Spleen (tissue), 11 donors: ENCODE measurements around the gene TTC23. TPM values are rescaled to one million over a fixed set of nuclear protein-coding genes. Genes with fewer than 3 reads are reported as not detected.

Source experiments
- DNase-seq: peaks from one replicate; pipeline ENCODE4 v3.0.0-alpha.2; 2020
- H3K27ac ChIP-seq, 8 donors: fragments of 200-600 bp; sonication (generic) in 7 of 8; 1 replicate in 4 of 8; 2 replicates in 4 of 8; pipeline versions ENCODE4 v1.5.0 to v1.8.0; 2016 to 2021; ENCODE audit warnings: inconsistent platforms in 4 of 8, mild to moderate bottlenecking in 4 of 8, moderate library complexity in 1 of 8
- H3K27me3 ChIP-seq, 7 donors: fragments of 200-600 bp; sonication (generic) in 6 of 7; replicated peaks in 1 of 7; 1 replicate in 4 of 7; 2 replicates in 3 of 7; pipeline versions ENCODE4 v1.5.0 to v1.8.0; 2016 to 2021; ENCODE audit warnings: inconsistent platforms in 3 of 7, mild to moderate bottlenecking in 1 of 7
- H3K36me3 ChIP-seq, 6 donors: fragments of 200-600 bp; sonication (generic) in 5 of 6; 1 replicate in 4 of 6; 2 replicates in 2 of 6; pipeline versions ENCODE4 v1.5.0 to v1.8.0; 2016 to 2021; ENCODE audit warnings: inconsistent platforms in 2 of 6
- H3K4me1 ChIP-seq, 6 donors: fragments of 200-600 bp; sonication (generic) in 5 of 6; 1 replicate in 3 of 6; 2 replicates in 3 of 6; pipeline versions ENCODE4 v1.5.0 to v1.8.0; 2016 to 2021; ENCODE audit warnings: inconsistent platforms in 3 of 6
- H3K4me3 ChIP-seq, 8 donors: fragments of 200-600 bp; sonication (generic) in 7 of 8; 1 replicate in 4 of 8; 2 replicates in 4 of 8; pipeline versions ENCODE4 v1.5.0 to v1.8.0; 2016 to 2021; ENCODE audit warnings: inconsistent platforms in 4 of 8, mild to moderate bottlenecking in 4 of 8, moderate library complexity in 2 of 8
- H3K9me3 ChIP-seq, 8 donors: fragments of 200-600 bp; sonication (generic) in 7 of 8; 1 replicate in 4 of 8; 2 replicates in 4 of 8; pipeline versions ENCODE4 v1.5.0 to v1.8.0; 2016 to 2021; ENCODE audit warnings: inconsistent platforms in 4 of 8
- CTCF ChIP-seq, 11 experiments: fragments of 200-600 bp in 7 of 11; fragments of 450-650 bp in 4 of 11; sonication (generic) in 4 of 11; IDR thresholded peaks in 8 of 11; conservative IDR thresholded peaks in 3 of 11; 1 replicate in 7 of 11; 2 replicates in 4 of 11; pipeline versions ENCODE4 v1.4.0 to v1.8.0; 2016 to 2021; ENCODE audit warnings: antibody characterized with exemption in 11 of 11, inconsistent platforms in 4 of 11, mild to moderate bottlenecking in 1 of 11
- POLR2A ChIP-seq, 3 donors: fragments of 450-650 bp; IDR thresholded peaks; one replicate each; pipeline ENCODE4 v1.5.1; 2017; ENCODE audit warnings: antibody characterized with exemption in 3 of 3, mild to moderate bottlenecking in 1 of 3
- POLR2AphosphoS5 ChIP-seq, 3 donors: sonication (generic); formaldehyde crosslinking; IDR thresholded peaks; one replicate each; pipeline ENCODE4 v1.5.1; 2017; ENCODE audit warnings: antibody characterized with exemption in 3 of 3
- WGBS, 5 donors: extraction: QIAGEN DNeasy Blood & Tissue Kit in 3 of 5; methylation state at CpG; one replicate each; pipeline versions ENCODE4 v1.1.5 to v1.1.7; 2013 to 2018; 5-methylcytosine and 5-hydroxymethylcytosine counted together
- intact Hi-C: fragments of 100-400 bp; cut with DNase I; formaldehyde crosslinking; loops from one replicate; pipeline ENCODE4 v1.15.0; 2023; ENCODE audit warnings: low total_unique reads
- polyA plus RNA-seq, 3 donors: library from polyadenylated mRNA; stranded (reverse); fragments of 200-250 nt; gene quantifications; one replicate each; pipeline ENCODE4 v1.2.1, GENCODE V29; 2013
- total RNA-seq, 7 donors: library from RNA; depleted of rRNA in 3 of 7; stranded (reverse); fragments of >200 nt in 3 of 7; fragmentation: NEBNext Ultra II Directional in 4 of 7; extraction: Animal tissue kit (Norgen Biotek cat#: 25700) in 4 of 7; gene quantifications; one replicate each; pipeline versions ENCODE4 v1.1.0 to v1.2.1, GENCODE V29; 2016 to 2021
- donor health status: healthy with polysubstance abuse.
- donor health status: DM: no; HTN: no; CAD: no; lungs with moderate emphysema.
- donor health status: DM: no; HTN: no; CAD: no.
- donor health status: Bipolar disorder and iron deficiency.
- donor health status: healthy.
- donor health status: DM: no; HTN: no; CAD: no.
- donor health status: DM: yes; HTN: yes; CAD: no.

The TTC23 gene
- total and polyA plus RNA-seq, 10 donors, result 3.6 to 17.0 (median 12.0) TPM

GRCh38 chr15:99210334-99210733 is 39.0 kb downstream of the TTC23 start:
- no peak overlapping the region for H3K27ac ChIP-seq
- TF ChIP-seq POLR2AphosphoS5 (IDR thresholded peaks at IDR 0.05) (no peak), CTCF (IDR thresholded peaks at IDR 0.05 in 8 of 11, conservative IDR thresholded peaks at IDR 0.05 in 3 of 11) (no peak), POLR2A (IDR thresholded peaks at IDR 0.05) (no peak)
- H3K4me3 ChIP-seq, result no peak overlapping the region
- no peaks in the 10 kb centered on the region for H3K9me3 ChIP-seq
- no peak for DNase-seq
- H3K27me3 ChIP-seq, result no peaks in the 10 kb centered on the region
- H3K36me3 ChIP-seq, result peaks cover 0 to 12% (median 0%) of the 10 kb centered on the region in 6 donors
- intact Hi-C loops, result no loop called here
- H3K4me1 ChIP-seq, result no peaks in the 10 kb centered on the region

GRCh38 chr15:99209326-99209725 is 40.1 kb downstream of the TTC23 start:
- DNase-seq, result no peak
- no peak overlapping the region for H3K4me3 ChIP-seq
- H3K4me1 ChIP-seq, result no peaks in the 10 kb centered on the region
- intact Hi-C loops, result no loop called here
- H3K27me3 ChIP-seq, result no peaks in the 10 kb centered on the region
- 65 to 81% (median 75%) methylated on average over 2 of the region's 2 CpGs for WGBS, 5 donors
- H3K9me3 ChIP-seq, result no peaks in the 10 kb centered on the region
- peaks cover 0 to 2% (median 0%) of the 10 kb centered on the region in 6 donors for H3K36me3 ChIP-seq
- TF ChIP-seq POLR2AphosphoS5 (IDR thresholded peaks at IDR 0.05) (no peak), CTCF (IDR thresholded peaks at IDR 0.05 in 8 of 11, conservative IDR thresholded peaks at IDR 0.05 in 3 of 11) (no peak), POLR2A (IDR thresholded peaks at IDR 0.05) (no peak)
- H3K27ac ChIP-seq, result no peak overlapping the region

GRCh38 chr15:99207672-99208071 is 41.7 kb downstream of the TTC23 start:
- intact Hi-C loops, result no loop called here
- no peak overlapping the region for H3K4me3 ChIP-seq
- no peaks in the 10 kb centered on the region for H3K27me3 ChIP-seq
- TF ChIP-seq CTCF (IDR thresholded peaks at IDR 0.05 in 8 of 11, conservative IDR thresholded peaks at IDR 0.05 in 3 of 11) (no peak), POLR2A (IDR thresholded peaks at IDR 0.05) (no peak), POLR2AphosphoS5 (IDR thresholded peaks at IDR 0.05) (no peak)
- 91 to 99% (median 93%) methylated on average over 3 of the region's 3 CpGs for WGBS, 5 donors
- no peaks in the 10 kb centered on the region for H3K9me3 ChIP-seq
- H3K27ac ChIP-seq, result no peak overlapping the region
- no peak for DNase-seq
- H3K36me3 ChIP-seq, result no peaks in the 10 kb centered on the region
- H3K4me1 ChIP-seq, result no peaks in the 10 kb centered on the region

- H3K9me3 ChIP-seq, result no peaks in the 10 kb centered on the region
- TF ChIP-seq CTCF (IDR thresholded peaks at IDR 0.05 in 8 of 11, conservative IDR thresholded peaks at IDR 0.05 in 3 of 11) (no peak), POLR2A (IDR thresholded peaks at IDR 0.05) (no peak), POLR2AphosphoS5 (IDR thresholded peaks at IDR 0.05) (no peak)
- H3K4me3 ChIP-seq, result no peak overlapping the region
- intact Hi-C loops, result no loop called here
- no peaks in the 10 kb centered on the region for H3K27me3 ChIP-seq
- H3K27ac ChIP-seq, result no peak overlapping the region
- no peaks in the 10 kb centered on the region for H3K4me1 ChIP-seq
- DNase-seq, result no peak
- H3K36me3 ChIP-seq, result peaks cover 0 to 9% (median 0%) of the 10 kb centered on the region in 6 donors
- 44 to 95% (median 75%) methylated on average over 2 of the region's 2 CpGs for WGBS, 5 donors
Measured at GRCh38 chr15:99202176-99202552, 47.2 kb downstream of the TTC23 start.
